Tongue (tissue), 2 donors: ENCODE data around the gene UNC45A. TPM values are rescaled to one million over a fixed set of nuclear protein-coding genes. Genes with fewer than 3 reads are reported as not detected.
"Not testable (repeated sequence)": the region's sequence is repeated elsewhere in the genome, so short reads cannot be mapped to it uniquely, and the experiment has no call there.

Source experiments
- DNase-seq: peaks from one replicate; pipeline ENCODE4 v3.0.0-alpha.2; 2015
- total RNA-seq: library from RNA; depleted of rRNA; stranded (reverse); fragments of >200 nt; gene quantifications from one replicate; pipeline ENCODE4 v1.2.3, GENCODE V29; 2014

Gene UNC45A
- total RNA-seq, result 51.6 TPM

DNA sequence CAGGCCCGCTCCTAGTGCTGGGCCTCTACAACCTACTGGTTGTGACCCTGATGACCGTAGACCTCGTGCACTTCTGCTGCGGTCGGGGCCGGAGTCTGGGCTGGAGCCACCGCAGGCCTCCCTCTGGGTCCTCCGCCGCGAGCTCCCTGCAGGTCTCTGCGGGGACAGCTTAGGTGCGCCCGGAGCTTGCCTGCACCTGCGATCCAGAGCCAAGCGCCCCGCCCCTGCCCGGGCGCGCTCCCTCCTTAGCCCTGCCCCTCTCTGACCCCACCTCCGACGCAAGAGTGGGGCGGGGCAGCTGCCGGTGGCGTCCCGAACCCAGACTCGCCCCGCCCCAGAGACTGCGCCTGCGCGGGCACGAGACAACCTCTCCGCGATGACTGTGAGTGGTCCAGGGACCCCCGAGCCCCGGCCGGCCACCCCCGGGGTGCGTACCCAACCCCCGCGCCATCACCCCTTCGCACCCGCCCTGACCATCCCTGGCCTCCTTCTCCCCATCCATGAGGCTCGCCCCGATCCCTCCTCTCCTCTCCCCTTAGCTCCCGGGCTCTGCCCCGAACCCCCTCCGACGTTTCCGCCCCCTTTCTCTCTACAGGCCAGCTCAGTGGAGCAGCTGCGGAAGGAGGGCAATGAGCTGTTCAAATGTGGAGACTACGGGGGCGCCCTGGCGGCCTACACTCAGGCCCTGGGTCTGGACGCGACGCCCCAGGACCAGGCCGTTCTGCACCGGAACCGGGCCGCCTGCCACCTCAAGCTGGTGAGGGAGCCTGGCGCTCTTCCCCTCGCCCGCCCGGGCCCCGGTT, at the start of gene UNC45A:
Gene UNC45A (plus strand): TSS at position 337 of the 803 bp plus-strand sequence. CDS start 40 bp downstream, at position 377.
- peak; percentile 96 for DNase-seq

DNA sequence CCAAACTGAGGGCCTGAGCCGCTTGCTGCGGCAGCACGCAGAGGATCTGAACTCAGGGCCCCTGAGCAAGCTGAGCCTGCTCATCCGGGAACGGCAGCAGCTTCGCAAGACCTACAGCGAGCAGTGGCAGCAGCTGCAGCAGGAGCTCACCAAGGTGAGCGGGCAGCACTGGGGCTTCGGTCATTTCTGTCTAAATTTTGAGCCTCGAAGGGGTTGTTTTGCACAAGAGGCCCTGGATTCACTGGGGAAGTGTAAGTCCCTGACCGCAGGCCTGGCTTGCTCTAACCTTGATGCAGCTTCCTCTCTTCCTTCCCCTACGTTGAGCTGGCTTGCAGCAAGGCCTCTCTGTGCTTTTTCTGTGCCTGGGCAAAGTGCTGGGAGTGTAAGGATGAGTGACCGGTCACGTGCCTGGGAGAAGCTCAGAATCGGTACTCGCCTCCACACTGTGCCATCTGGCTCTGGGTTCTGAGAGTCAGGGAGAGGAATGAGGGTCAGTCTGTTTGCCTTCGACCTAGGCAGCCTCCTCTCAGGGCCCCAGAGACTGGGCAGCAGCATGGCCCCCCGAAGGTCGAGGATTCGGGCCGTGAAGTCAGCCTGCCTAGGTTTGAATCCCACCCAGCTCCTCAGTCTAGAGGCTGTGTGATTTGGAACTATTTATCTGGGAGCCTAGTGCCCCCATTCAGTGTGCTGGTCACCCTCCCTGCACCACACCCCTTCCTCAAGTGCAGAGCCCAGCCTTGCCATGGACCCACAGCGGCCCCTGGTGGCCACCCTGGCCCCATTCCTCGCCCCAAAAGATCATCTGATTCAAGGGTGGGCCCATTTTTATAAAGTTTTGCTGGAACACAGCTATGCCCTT, 49.4 kb upstream of the UNC45A start:
- DNase-seq, result peak; percentile 90

DNA sequence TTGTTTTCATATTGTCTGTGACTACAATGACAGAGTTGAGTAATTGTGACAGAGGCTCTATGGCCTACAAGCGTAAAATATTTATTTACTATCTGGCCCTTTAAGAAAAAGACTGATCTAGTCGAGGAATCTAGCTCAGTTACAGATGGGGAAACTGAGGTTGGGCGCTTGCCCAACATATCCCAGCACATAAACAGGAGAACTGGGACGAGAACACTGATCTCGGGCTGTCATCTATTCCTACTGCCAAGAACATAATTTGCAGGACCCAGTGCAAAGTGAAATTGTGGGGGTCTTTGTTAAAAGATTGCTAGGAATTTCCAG, 48.8 kb upstream of the UNC45A start:
- DNase-seq, result no peak

GRCh38 chr15:90887037-90887481, 48.0 kb upstream of the UNC45A start:
- no peak for DNase-seq

DNA sequence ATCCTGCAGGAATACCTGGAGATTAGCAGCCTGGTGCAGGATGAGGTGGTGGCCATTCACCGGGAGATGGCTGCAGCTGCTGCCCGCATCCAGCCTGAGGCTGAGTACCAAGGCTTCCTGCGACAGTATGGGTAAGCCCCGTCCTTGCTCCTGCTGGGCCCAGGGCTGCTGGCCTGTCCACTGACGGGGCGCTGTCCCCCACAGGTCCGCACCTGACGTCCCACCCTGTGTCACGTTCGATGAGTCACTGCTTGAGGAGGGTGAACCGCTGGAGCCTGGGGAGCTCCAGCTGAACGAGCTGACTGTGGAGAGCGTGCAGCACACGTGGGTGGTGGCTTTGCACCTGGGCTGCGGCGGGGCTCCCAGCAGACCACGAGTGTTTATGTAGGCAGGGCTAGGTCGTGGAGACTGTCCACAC, 45.8 kb upstream of the UNC45A start:
- DNase-seq, result no peak

DNA sequence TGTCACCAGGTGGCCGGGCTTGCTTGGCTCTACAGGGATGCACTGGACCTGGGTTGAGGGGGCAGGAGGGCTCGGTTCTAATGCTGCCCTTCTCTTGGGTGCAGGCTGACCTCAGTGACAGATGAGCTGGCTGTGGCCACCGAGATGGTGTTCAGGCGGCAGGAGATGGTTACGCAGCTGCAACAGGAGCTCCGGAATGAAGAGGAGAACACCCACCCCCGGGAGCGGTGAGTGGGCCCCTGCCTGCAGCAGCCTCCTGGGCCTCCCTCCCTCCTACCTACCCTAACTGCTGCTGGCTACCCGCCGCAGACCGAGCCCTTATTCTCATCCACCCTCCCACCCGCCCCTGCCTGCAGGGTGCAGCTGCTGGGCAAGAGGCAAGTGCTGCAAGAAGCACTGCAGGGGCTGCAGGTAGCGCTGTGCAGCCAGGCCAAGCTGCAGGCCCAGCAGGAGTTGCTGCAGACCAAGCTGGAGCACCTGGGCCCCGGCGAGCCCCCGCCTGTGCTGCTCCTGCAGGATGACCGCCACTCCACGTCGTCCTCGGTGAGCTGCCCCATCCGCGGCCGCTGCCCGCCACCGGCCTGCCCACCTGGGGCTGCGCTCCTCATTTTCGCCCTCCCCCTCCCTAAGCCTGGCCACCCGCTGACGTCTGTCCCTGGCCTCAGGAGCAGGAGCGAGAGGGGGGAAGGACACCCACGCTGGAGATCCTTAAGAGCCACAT, 45.2 kb upstream of the UNC45A start:
- DNase-seq, result no peak

GRCh38 chr15:90890839-90891238, 44.2 kb upstream of the UNC45A start:
- DNase-seq, result no peak

DNA sequence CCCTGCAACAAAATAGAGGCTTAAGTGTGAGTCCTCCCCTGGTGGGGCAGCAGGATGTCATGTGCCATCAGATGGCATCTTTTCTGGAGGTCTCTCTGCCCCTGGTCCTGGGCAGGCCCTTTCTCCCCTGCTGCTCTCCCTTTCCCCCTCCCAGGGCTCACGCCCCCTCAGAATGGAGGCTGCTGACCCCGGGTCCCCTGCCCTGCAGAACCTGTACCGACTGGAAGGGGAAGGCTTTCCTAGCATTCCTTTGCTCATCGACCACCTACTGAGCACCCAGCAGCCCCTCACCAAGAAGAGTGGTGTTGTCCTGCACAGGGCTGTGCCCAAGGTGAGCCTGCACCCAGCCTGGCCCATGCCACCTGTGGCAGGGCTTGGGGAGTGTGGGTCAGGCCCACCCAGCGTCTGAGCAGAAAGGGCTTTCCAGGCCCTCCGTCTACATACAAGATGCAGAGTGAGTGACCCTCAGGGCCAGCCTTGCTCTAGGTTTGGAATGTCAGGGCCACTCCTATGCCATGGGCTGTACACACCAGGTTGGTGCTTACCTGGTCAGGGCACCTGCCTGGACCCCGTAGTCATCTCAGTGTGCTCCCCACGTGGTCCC, 43.6 kb upstream of the UNC45A start:
- no peak for DNase-seq

- DNase-seq, result no peak
Observed at GRCh38 chr15:90892023-90892422, 43.1 kb upstream of the UNC45A start.

DNA sequence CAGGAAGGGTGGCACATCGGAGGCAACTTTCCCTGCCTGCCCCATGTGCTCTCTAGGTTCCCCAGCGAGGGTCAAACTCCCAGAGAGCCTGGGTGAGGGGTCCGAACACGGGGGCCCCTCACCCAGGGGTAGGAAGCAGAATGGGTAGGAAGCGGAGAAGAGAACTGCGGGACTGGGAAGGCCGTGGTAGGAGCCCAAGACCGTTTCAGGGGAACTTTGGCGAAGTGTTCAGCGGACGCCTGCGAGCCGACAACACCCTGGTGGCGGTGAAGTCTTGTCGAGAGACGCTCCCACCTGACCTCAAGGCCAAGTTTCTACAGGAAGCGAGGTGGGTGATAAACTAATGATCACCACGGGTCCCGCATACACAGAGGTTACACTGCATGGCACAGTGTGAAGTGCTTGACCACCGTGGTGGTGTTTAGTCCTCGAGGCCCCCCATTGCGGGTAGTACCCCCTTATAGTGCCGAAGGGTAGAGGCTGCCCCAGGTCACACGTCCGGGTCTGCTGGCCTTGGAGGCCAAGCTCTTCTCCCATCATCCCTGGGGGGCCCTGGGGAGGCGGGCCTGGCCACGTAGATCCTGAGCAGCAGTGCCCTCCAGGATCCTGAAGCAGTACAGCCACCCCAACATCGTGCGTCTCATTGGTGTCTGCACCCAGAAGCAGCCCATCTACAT, 42.4 kb upstream of the UNC45A start:
- no peak for DNase-seq

DNA sequence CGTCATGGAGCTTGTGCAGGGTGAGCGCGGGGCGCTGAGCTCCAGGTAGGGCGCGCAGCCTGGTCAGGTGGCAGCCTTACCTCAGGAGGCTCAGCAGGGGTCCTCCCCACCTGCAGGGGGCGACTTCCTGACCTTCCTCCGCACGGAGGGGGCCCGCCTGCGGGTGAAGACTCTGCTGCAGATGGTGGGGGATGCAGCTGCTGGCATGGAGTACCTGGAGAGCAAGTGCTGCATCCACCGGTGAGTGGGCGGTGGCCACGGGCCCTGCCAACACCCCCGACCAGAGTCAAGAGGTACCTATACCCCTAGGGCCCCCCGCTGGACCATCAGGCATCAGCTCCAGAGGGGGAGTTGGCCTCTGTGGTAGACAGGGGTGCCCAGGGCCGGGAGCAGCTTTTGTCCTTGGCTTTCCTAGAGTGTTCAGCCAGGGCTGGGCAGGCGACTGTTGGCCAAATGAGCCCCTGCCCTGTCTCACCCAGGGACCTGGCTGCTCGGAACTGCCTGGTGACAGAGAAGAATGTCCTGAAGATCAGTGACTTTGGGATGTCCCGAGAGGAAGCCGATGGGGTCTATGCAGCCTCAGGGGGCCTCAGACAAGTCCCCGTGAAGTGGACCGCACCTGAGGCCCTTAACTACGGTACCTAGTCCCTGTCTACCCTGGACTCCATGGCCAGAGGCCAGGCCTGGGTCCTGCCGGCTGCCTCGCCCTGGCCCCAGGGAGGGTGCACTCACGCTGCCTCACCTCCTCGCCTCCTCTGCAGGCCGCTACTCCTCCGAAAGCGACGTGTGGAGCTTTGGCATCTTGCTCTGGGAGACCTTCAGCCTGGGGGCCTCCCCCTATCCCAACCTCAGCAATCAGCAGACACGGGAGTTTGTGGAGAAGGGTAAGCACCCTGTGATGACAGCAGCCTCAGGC, 41.7 kb upstream of the UNC45A start:
- no peak for DNase-seq

DNA sequence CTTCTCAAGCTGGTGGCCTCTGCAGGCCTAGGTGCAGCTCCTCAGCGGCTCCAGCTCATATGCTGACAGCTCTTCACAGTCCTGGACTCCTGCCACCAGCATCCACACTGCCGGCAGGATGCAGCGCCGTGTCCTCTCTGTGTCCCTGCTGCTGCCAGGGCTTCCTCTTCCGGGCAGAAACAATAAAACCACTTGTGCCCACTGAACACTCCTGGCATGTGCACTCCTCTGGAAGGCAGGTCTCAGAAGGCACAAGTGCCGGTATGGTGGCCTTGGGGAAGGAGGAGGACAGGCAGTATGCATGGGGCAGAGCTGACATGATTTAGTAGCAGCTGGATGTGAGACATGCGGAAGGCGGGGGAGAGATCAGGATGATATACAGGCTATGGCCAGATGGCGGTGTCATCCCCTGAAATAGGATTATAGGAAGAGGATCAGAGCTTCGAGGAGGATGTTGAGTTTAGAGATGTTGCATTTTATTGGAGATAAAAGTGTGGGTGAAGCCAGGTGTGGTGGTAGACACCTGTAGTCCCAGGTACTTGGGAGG, 39.4 kb upstream of the UNC45A start:
- peak; percentile 21 for DNase-seq

DNA sequence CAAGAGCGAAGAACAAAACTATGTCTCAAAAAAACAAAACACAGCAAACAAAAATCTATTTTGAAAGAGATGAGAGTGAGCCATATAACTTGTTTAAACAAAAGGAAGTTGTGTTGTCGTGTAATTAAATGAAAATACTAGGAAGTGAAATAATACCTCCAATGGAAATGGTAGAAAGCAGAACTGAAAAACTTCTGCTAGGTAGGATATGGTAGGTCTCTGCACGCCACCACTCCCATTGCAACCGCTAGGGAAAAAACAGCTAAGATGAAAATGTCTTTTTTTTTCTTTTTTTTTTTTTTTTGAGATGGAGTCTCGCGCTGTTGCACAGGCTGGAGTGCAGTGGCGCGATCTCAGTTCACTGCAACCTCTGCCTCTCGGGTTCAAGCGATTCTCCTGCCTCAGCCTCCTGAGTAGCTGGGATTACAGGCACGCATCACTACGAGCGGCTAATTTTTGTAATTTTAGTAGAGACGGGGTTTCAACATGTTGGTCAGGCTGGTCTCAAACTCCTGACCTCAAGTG, 37.9 kb upstream of the UNC45A start:
- DNase-seq, result not testable (repeated sequence)

DNA sequence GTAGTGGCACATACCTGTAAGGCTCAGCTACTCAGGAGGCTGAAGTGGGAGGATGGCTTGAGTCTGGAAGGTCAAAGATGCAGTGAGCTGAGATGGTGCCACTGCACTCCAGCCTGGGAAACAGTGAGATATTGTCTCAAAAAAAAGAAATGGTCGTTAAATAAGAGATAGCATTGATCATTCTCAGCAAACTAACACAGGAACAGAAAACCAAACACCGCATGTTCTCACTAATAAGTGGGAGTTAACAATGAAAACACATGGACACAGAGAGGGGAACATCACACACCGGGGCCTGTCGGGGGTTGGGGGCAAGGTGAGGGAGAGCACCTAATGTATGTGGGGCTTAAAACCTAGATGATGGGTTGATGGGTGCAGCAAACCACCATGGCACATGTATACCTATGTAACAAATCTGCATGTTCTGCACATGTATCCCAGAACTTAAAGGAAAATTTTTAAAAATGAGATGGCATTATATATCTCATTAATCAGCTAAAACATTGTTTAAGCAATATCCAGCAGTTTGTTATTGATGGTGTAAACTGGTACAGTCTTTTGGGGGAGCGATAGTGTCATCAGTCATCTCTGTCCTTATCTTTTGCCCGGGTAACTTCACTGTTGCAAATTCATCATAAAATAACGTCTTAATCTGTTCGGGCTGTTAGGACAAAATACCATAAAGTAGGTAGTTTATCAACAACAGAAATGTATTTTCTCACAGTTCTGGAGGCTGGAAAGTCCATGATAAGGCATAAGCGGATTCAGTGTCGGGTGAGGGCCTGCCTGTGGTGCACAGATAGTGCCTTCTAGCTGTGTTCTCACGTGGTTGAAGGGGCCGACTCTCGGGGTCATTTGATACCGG, 33.7 kb upstream of the UNC45A start:
- peak; percentile 51 for DNase-seq

DNA sequence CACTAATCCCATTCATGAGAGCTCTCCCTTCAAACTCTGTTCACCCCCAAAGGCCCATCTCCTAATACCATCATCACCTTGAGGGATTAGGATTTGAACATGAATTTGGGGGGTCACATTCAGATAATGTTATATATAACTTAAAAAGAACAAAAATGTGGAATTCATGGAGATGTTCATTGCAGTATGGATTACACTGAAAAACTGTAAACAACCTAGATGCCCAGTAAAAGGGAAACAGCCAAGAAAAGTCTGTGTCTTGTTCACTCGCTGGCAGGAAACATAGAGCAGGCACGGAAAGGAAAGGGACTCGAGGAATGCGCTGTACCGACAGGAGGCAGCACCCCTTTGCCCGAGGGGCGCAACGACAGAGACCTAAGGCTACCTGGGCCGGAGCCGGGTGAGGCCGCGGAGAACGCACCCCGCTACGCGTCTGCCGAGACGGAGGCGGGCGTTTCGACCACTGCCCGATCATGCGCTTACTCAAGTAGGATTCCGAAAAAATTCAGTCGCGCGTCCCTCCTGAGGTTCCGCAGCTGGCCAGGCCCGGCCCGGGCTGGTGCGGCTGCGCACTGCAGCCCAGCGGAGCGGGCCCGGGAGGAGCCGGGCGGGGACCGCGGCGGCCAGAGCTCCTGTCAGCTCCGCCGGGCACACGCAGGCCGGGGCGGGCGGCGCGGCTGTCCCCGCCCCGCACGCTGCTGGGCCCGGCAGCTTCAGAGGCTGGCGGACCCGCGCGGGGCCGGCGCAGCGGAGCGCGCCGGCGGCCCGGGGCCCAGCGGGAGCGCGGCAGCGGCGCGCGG, 32.8 kb upstream of the UNC45A start:
- peak; percentile 90 for DNase-seq

GRCh38 chr15:90902840-90903732, 32.0 kb upstream of the UNC45A start, which contains the start of gene MAN2A2:
Gene MAN2A2, plus strand, starts transcription at chr15:90903302. Its CDS starts 906 bp downstream, at chr15:90904208.
- peak; percentile 67 for DNase-seq
